ENCODE data around the gene ASCC3.
"Not testable (repeated sequence)": the region's sequence is repeated elsewhere in the genome, so short reads cannot be mapped to it uniquely, and the experiment has no call there.

GRCh38 chr6:100758386-100758785 lies 122.7 kb downstream of the ASCC3 start:
- TF ChIP-seq ZFX (IDR thresholded peaks at IDR 0.05); POLR2A (IDR thresholded peaks at IDR 0.05; ENCODE audit: borderline replicate concordance, extremely low read depth, insufficient read depth, insufficient read length); EZH2 (IDR thresholded peaks at IDR 0.05); CTCF (IDR thresholded peaks at IDR 0.05 in 2 of 3, conservative IDR thresholded peaks at IDR 0.05 in 1 of 3; ENCODE audit: borderline replicate concordance in 1 of 3, insufficient read depth in 1 of 3, low read depth in 2 of 3, low read length in 2 of 3); ZNF274 (IDR thresholded peaks at IDR 0.05; ENCODE audit: low read depth, low read length); TCF7L2 (IDR thresholded peaks at IDR 0.05; ENCODE audit: borderline replicate concordance, extremely low read depth, insufficient read depth, insufficient read length); EZH2phosphoT487 (IDR thresholded peaks at IDR 0.05; ENCODE audit: borderline replicate concordance); JUND (IDR thresholded peaks at IDR 0.05): not testable (repeated sequence)
- TF ChIP-seq, protein P1, sequence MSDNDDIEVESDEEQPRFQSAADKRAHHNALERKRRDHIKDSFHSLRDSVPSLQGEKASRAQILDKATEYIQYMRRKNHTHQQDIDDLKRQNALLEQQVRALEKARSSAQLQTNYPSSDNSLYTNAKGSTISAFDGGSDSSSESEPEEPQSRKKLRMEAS (IDR thresholded peaks at IDR 0.05), result not testable (repeated sequence)

Measured in HCT116 (cell line).